MCF 10A (cell line): ENCODE data around the gene PIGA. TPM values are rescaled to one million over a fixed set of nuclear protein-coding genes. Genes with fewer than 3 reads are reported as not detected.

Source experiments
- BruUV-seq: library from RNA; stranded (reverse); fragments of 400-500 nt; replicated peaks from 2 replicates; lab custom pipeline; 2021; lab: Mats Ljungman, UMichigan
- CTCF ChIA-PET: fragments of 300-600 bp; sonication (Branson Sonifier 250); formaldehyde crosslinking; extraction: SDS; loops from one replicate; lab custom pipeline; 2021; ENCODE audit warnings: antibody characterized with exemption, inconsistent platforms; lab: Yijun Ruan, JAX
- POLR2A ChIA-PET: fragments of 300-600, 350-650 bp; sonication (Branson Sonifier 250); formaldehyde crosslinking; extraction: SDS; loops from one replicate; lab custom pipeline; 2020; ENCODE audit warnings: antibody characterized with exemption, inconsistent platforms; lab: Yijun Ruan, JAX
- DNase-seq: peaks from one replicate; pipeline ENCODE4 v3.0.0-alpha.2; 2018; ENCODE audit not compliant: unreplicated experiment
- H3K27ac Mint-ChIP-seq: one replicate; pipeline ENCODE4 v1.8.0; 2022; ENCODE audit warnings: mild to moderate bottlenecking, low read depth, mixed read lengths; ENCODE audit not compliant: unreplicated experiment
- H3K27me3 Mint-ChIP-seq: one replicate; pipeline ENCODE4 v1.8.0; 2022; ENCODE audit warnings: mixed read lengths; ENCODE audit not compliant: insufficient read depth, unreplicated experiment
- H3K36me3 Mint-ChIP-seq: one replicate; pipeline ENCODE4 v1.8.0; 2022; ENCODE audit warnings: mild to moderate bottlenecking, moderate library complexity, mixed read lengths; ENCODE audit not compliant: insufficient read depth, unreplicated experiment
- H3K4me1 Mint-ChIP-seq: one replicate; pipeline ENCODE4 v1.8.0; 2022; ENCODE audit warnings: mixed read lengths; ENCODE audit not compliant: insufficient read depth, unreplicated experiment
- H3K4me3 Mint-ChIP-seq: one replicate; pipeline ENCODE4 v1.8.0; 2022; ENCODE audit warnings: mild to moderate bottlenecking, moderate library complexity, mixed read lengths; ENCODE audit not compliant: unreplicated experiment
- H3K9me3 Mint-ChIP-seq: one replicate; pipeline ENCODE4 v1.8.0; 2022; ENCODE audit warnings: mixed read lengths; ENCODE audit not compliant: unreplicated experiment
- CTCF ChIP-seq: fragments of 200-600 bp; IDR thresholded peaks from one replicate; pipeline ENCODE4 v1.8.0; 2022; ENCODE audit warnings: antibody characterized with exemption, mild to moderate bottlenecking; ENCODE audit not compliant: unreplicated experiment
- intact Hi-C: fragments of 100-400 bp; cut with micrococcal nuclease; formaldehyde crosslinking; loops from 2 replicates; pipeline ENCODE4 v1.14.1; 2022
- total RNA-seq: library from RNA; stranded (reverse); gene quantifications from 2 replicates; pipeline ENCODE4 v1.2.3, GENCODE V29; 2022

PIGA gene
- total RNA-seq, 1 experiment from 2014 or later = 17.3 TPM

DNA sequence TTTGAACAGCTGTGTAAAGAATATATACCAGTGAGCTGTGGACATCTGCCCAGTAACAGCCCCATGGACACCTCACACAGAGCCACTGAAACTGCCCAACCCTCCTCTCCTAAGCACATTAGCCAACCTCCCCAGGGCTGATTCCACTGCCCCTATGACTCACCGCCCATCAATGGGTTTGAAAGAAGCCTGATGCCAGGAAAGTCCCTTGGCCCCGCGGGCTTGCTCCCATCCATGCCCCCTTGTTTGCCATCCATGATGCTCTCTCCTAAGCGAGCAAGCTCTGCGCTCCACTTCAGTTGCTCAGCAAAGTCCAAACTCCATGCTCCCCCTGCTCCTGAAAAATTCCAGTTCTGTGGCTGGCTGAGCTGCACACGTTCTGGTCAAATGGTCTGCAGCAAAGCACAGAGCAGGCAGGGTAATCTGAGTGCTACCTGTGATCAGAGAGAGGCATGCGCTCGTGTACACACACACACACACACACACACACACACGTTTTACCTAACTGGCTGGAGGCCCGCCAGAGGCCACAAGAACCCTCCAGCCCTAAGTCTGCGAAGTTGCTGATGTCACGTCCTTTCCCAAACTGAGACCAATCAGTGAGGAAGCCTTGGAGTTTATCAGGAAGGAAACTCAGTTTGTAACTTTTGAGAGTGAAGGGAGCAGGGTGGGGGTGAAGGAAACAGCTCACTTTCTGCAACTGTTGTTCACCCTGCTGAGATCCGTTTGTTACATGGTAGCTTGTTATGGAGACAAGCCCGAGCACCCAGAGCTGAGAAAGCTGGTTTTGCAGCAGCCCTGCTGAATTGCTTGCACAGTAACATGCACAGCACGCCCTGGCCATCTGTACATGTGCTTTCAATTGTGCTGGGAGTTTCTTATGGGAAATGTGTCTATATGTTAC is 65.5 kb downstream of the PIGA start, which contains the start of gene ASB9:
ASB9 (minus strand) TSS at position 466 of the 904 bp plus-strand sequence; CDS start at position 257, 209 bp downstream.
- ChIA-PET POLR2A (interaction anchor here (0.6 to 1.7 kb wide), 3 partner anchors 9 to 1535 kb away, joined by 3 to 5 read pairs (median 3); partner anchors contain the start of genes OFD1 and TRAPPC2), CTCF (interaction anchor here (0.5 to 0.7 kb wide), 6 partner anchors 121 to 1479 kb away, joined by 3 to 4 read pairs (median 3); no protein-coding TSS in a partner anchor)
- peak; percentile 96 for DNase-seq
- no TSS peak for BruUV-seq
- H3K36me3 Mint-ChIP-seq = no peaks in the 10 kb centered on the region
- peaks cover 30% of the 10 kb centered on the region for H3K27me3 Mint-ChIP-seq
- H3K4me3 Mint-ChIP-seq = peak within 1 kb of the TSS; percentile 63
- peaks cover 6% of the 10 kb centered on the region for H3K4me1 Mint-ChIP-seq
- H3K9me3 Mint-ChIP-seq = no peaks in the 10 kb centered on the region
- peak within 1 kb of the TSS; percentile 66 for H3K27ac Mint-ChIP-seq
- intact Hi-C loops = no loop called here
- no peak for TF ChIP-seq CTCF

Other genes with a start within 250 kb of the PIGA start
- gene ASB9, start 65.4 kb downstream of the PIGA start, total RNA-seq = 0.68 TPM in 1 of 2 replicates, not detected in the other
- not detected in 2 replicates for gene ASB11, start 19.9 kb downstream of the PIGA start, total RNA-seq
- not detected in 2 replicates for gene VEGFD, start 48.9 kb upstream of the PIGA start, total RNA-seq
- gene PIR, start 157.8 kb upstream of the PIGA start, total RNA-seq = 8.2 and 10.3 TPM in 2 replicates
- gene BMX, start 165.3 kb upstream of the PIGA start, total RNA-seq = not detected in 2 replicates